Right kidney (tissue), 1 donor: ENCODE measurements around the gene ASTN1.

ENCODE experiments used
- DNase-seq: peaks from one replicate; pipeline ENCODE4 v3.0.0-alpha.2; 2016

Gene ASTN1

DNA sequence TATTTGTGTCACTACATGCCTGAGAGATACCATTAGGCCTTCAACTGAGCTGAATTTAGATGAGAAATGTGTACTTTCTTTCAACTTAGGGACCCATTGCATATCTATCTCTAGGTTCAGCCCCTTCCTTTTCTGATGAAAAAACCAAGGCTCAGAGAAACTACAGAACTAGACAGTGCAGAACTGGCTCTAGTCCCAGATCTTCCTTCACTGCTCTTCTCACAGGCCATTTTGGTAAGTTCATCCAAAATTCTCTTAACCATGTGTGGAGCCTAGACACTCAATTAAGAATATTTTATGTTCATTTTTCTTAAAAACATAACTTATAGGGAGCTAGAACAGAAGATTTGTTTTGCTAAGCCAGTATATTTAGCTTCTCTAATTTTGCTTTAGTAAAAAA, 128.9 kb downstream of the ASTN1 start:
- DNase-seq, result no peak

DNA sequence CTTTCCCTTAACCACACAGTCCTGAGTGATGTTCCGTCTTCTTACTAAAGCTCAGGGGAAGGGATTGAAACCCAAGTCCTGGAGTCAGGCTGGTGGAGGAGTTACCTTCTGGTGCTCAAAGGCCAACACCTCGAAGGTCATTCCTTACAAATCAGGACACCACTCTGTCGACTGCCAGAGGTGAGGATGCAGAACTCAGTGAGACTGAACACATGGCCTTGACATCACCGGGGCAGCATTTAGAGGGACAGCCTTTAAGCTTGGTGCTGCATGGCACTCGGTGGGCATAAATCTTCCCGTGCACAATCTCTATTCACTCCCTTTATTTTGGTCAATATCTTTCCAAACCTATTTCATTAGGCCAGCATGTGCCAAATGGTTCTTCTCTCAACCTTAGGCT, 130.9 kb downstream of the ASTN1 start:
- no peak for DNase-seq

DNA sequence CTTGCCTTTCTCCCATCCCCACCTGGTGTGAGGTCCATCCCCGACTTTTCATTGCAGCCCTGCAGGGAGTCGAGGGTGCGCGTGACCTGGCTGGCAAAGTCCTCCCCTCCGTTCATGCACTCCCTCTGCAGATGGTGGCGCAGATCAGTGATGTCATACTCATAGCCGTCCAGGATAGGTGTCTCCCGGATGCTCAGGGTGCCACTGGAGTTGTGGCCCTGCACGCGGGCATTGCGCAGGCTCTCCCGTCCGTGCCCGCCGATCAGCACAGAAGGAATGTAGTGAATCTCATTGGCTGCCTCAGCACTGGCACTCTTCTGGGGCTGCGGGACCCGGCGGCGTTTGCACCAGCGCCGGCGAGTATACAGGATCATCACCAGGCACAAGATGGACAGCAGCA, 132.1 kb downstream of the ASTN1 start:
- no peak for DNase-seq

DNA sequence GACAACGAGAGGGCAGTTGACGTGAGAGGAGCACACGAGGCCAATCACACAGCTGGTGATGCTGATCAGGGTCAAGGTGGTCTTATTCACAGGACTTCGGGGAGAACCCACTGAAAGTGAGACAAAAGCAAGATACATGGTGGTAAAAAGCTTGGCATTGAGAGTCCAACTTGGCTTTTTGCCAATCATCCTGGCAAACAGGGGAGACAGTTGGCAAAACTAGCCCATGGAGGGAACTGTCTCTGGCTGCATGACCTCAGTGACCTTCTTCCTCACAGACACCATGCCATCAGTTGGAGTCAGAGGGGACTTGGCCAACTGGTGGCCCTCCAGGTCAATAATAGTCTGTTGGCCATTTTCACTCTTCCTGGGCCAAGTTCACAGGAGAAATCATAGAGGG, 139.9 kb downstream of the ASTN1 start:
- DNase-seq, result no peak

DNA sequence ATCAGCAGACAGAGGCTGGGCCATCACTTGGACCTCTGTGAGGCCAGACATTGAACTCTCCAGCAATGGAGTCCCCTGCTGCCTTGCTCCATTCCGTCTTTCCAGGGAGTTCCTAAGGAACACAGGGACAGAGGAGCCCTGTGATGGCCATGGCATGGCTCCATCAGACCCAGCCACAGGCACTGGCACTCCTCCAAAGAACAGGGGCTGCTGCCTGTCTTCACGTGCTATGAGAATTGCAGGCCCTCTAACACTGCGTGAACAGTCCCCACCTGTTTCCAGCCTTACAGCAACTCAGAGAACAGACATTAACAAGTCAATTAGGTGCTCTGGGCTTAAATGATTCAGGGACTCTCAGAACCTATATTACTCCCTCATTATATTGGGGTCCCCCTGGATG, 140.8 kb downstream of the ASTN1 start:
- DNase-seq, result no peak

DNA sequence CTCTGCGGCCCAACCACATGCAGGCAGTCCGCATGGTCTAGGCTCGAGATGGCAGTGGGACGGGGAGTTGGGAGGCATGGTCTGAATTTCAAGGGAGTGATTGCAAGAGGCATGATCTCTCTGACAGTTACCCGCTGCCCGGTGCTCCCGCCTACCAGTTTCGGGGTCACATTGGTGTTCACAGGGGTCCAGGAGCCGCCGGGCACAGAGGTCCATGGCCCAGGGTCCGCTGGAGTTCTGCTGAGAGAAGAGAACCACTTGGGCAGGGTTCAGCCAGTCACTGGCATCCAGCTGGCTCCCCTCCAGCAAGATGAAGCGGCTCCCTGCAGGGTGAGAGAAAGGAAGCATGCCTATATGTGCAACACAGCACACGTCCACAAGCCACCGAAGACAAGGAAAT, 141.3 kb downstream of the ASTN1 start:
- DNase-seq, result no peak

DNA sequence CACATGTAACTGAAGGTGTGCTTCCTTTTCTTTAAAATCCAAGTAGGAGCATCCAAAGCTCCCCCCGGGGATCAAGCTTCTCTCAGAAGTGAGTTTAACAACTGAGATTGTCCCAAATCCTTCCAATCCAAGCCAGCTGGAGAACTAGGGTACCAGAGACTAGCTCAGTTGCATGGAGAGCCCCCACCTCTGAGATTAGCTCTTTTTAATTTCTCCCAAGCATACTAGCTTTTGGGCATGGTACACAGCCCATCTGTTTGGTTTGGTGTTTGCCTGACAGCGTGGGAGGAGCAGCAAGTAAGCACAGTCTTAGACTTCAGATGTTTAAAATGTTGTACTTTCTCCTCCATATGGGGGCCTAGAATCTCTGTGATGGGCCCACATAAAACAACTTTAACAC, 142.8 kb downstream of the ASTN1 start:
- no peak for DNase-seq

DNA sequence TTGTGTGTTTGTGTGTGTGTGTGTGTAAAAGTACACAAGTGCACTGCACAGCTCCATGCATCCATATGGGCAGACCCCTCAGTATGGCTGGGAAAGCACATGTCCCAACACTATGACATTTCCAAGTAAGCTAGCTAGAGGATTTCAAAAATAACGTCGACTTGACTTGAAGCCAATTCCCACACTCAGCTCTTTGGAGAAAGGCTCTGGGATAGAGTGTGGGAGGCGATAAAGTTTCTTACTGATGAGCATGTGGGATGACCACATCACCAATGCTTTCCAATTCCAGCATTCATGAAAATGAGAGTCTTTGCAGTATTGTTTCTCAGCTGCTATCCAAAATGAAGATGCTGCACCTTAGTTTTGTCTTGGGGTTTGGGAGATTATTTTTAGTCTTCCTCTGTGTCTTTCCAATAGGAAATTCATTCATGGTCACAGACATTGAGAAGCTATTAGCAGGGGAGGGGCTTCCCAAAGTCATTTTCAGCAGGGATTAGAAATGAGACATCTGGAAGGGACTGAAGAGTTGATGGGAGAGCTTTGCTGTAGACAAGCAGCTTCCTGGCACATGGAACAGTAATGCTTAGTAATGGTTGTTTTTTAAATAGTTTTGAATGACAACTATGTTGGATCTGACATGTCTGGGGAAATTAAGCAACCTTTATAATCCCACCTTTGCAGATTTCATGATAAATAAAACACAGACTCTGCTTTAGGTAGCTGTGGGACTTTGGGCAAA, 143.5 kb downstream of the ASTN1 start:
- no peak for DNase-seq

DNA sequence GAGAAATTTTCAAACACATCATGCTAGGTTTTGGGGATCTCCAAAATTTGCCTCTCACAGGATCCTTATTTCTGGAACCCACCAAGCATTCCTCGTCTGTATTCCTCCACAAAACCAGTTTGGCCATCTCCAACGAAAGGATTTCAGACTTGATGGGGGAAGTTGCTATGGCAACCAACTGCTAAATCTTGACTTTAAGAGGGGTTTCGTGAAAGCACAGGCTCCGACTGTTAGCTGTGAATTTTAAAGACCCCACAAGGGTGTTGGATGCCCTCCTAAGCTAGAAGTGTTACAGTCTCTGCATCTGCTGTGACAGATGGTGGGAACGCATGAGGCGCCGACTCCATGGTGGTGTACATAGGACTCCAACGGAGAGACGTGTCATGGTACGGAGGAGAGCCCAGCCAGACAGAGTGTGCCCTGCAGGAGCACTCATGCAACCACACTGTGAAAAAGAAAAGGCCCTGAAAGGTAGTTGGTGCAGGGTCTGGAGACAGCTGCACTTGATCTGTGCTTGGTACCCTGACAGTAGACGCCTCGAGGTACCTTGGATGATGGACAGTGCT, 147.1 kb downstream of the ASTN1 start:
- no peak for DNase-seq

DNA sequence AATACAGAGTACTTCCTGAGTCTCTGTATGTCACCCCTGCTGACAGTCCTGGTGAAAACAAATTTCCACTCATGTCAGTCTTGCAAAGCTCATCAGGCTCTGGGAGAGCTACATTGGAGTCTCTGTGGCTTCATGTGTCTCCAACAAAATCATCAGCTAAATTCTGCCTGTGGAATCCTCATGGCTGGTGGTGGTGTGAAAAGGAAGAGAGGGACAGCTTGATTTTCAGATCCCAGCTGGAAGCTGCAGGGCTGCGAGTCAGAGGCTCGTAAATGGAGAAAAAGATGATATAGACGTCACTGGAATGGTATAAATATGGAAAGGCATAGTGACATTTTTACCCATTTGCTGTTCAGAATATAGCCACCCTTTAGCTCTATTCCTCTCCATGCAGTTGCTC, 150.2 kb downstream of the ASTN1 start:
- DNase-seq, result no peak

DNA sequence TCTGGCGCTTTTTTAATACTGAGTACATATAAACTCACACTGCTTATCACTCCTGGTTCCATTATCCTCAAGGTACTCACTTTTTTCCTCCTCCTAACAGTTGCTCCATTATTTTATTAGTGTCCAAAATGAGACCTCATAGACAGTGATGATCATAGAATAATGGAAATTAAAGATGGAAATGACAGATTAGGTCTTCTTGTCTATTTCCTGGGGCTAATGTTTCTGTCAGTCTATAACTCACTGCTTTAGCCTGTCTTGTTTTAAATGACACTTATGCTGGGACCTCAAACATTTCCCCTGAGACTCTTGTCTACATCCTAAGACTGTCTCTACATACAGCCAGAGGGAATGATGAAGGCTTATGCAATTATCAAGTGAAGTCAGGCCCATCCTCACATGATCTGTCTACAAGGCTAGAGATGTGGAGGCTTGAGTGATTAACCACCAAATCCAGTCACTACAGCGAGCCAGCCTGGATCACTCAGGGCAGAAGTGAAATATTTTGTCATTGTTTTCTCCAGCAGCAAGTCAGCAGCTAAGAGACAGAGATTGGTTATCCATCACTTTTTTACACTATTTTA, 152.1 kb downstream of the ASTN1 start:
- no peak for DNase-seq

DNA sequence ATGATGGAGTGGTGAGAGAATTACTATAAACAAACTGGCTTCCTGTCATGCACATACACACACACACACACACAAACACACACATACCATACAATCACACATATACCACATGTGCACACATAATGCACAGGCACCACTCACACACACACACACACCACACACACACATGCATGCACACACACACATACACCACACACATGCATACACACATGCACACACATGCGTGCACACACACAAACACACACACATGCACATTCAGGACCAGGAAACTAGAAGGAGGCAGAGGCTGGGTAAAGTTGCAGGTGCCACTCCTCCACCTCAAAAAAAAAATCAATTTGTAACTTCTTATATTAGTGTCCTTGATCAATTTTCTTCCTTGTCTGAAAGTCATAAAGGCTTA, 153.0 kb downstream of the ASTN1 start:
- no peak for DNase-seq

DNA sequence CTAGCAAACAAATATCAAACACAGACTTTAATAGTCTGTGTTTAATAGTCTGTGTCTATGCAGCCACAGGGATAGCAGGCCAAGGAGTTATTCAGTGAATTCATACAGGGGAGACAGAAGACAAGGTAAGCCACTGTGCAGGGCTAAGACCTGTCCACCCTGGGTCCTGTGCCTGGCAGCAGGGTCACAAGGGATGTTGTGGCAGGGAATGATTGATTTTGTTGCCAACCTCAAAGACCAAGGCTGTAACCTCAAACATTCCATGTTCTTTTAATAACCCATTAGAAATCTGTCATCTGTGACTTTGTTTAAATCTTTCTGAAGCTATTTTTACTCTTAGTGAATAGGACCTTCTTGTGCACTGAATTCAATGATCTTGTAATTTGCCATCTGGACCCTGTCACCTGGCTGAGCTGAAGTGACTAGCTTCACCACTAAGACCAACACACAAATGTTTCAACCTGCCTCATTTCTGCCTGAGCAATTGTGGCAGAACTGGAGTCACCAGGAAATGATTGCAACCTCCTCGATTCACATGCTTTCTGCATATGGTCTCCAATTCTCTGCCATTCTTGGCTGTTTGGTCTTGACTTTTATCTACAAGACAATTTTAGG, 154.2 kb downstream of the ASTN1 start:
- DNase-seq, result no peak

DNA sequence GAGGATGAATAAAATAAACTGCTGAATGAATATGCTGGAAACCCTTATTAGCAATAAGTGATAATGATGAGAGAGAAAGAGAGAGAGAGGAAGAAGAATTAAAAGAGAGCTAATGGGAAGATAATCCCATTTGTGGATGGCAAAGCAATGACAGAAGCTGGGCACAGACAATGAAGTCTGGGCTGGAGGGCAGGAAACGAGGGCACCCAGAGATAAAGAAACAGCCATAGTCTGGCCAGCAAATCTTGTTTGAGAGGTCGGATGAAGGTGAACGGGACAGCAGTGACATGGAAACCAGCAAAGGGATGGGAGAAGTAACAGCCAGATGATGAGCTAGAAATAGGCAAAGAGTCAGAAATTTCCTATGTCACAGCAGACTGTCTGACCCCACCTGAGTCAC, 155.9 kb downstream of the ASTN1 start:
- DNase-seq, result no peak

DNA sequence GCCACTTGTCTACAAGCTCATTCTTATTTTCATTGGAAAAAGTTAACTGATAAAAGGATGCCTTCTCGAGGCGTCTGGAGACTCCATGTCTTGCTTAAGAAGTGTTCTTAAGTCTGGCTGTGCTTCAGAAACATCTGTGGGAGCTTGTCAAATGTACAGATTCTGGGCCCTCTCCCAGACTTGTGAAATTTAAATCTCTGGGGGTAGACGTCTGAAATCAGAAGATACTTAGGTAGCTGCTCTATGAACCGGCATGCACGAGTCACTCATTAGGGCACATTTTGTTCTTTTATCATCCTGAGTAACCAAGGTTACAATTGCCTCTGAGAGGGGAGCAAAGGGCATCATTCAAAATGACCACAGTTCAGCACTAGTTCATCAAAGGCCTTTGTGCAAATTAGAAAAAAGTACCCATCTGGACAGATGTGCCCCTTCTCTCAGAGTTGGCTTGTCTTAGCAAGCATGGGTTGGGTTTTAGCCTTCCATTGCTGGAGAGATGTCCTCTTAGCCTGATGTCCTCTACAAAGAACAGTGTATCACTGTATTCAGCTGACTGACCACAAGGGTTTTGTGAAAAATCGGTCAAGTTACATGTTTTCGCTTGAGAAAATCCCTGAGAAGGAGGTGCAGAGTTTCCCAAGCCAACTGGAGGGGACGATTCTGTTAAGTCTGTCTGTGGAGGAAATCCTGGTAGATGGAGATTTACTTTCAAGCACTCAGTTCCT, 156.9 kb downstream of the ASTN1 start:
- DNase-seq, result no peak

DNA sequence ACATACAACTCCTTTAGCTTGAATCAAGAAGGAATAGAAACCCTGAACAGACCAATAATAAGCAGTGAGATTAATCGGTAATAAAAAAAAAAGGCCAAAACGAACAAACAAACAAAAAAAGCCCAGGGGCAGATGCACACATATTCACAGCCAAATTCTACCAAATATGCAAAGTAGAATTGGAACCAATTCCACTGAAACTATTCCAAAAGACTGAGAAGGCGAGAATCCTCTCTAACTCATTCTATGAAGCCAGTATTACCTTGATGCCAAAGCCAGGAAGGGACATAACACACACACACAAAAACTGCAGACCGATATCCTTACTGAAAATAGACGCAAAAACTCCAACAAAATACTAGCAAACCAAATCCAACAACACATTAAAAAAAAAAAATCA, 161.6 kb downstream of the ASTN1 start:
- no peak for DNase-seq

DNA sequence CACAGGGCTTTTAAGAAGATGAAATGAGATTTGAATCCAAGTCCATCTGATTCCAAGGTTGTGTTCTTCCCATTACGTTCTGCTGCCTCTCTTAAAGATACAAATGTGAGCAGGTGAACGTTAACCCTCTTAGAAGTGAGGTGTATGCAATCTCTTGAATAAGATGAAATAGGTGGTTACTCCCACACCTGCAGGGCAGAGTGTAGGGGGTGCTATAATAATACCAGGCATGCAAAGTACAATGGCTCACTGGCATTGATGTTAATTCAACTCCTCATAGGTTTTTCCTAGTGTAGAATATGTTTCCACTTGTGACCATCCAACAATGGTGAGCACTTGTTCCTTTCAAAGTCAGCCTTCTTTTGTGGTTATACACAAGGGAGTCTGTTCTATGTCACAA, 163.0 kb downstream of the ASTN1 start:
- DNase-seq, result no peak

DNA sequence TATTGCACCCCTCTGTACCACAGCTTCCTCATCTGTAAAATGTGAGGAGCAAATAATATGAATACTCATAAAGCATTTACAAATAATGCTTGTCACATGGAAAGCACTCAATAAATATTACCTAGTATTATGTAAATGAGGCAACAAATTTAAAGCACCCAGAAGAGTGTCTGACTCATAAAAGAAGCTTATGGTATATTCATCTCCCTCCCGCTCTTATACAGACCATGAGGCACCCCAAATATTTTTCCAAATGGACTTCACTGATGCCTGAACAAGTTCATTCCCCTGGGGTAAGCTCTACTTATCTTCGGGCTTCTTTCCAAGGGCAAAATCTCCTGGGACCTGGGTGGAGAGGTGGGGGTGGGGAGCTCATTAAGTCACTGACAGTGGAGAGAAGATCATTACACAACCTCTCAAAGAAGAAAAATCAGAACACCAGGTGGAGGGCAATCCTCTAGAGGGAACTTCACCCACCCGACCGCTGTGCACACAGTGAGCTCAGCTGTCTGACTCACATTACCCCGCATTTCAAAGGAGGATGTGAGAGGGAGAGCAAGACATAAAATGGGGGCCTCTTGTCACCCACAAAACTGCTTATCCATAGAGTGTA, 166.2 kb downstream of the ASTN1 start:
- no peak for DNase-seq

DNA sequence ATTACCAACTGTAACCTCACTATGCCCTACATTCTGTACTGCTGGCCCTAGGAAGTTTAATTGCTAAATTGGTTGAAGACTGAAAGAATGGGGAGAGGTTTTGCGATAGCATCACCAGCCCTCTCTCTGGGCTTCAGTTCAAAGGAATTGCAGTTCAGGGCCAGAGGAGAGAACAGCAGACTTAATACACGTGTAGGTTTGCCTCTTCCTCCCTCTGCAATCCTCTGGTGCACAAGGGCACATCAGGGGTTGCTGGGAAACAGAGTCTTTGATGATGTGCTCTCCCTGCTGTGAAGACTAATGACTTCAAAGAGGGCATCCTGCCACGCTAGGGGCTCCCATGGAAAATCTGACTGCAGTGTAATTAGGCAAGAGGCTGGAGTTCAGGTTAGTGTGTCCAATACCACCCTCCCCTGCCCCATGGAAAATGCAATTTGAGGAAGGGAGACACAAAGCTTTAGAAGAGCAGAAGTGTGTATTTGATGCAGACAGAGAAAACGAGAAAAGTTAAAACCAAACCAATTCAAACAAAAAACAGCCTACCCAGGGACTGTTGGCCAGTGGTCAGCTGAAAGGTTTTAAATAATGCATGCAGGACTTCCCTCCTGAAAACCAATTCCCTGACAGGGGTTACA, 167.9 kb downstream of the ASTN1 start:
- DNase-seq, result peak; percentile 18

DNA sequence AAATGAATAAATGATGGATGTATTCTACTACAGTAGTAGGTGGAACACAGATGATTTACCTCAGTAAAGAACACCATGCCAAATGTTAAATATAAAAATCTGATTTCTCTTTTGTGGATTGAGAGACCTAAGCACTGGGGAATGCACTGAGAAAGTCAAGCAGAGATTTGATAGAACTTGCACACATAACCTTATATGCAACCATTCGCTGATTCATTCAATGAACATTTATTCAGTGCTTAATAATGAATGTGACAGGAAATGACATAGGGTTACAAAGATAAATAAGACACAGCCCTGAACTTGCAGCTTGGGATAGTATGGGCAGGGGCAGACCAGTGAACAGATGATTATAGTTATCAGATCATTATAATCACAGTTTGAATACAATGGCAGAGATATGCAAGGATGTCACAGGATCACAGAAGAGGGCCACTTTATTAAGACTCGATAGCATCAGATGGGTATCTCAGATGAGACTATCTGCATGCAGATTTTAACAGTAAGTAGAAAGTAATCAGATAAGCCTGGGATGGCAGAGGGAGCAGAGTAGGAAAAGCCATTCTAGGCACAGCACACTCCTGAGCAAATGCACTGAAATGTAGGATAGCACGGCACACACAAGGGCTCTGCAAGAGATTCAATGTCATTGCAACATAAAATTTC, 169.4 kb downstream of the ASTN1 start:
- DNase-seq, result no peak

DNA sequence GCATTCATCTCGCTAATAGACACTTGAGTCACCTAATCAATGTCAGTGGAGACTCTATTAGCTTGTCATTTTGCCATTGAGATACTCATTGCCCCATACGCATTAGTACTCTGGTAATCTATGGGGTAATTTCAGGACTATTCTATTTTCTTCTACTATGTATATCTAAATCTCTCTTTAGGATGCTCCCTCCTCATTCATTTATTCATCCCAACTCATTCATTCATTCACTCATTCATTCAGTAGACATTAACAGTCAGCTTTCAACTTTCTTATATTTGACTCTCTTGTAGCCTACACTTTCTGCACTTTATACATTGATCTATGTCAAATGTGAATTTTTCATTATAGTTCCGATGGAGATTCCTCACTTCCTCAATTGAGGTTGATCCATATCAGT, 170.9 kb downstream of the ASTN1 start:
- DNase-seq, result no peak

DNA sequence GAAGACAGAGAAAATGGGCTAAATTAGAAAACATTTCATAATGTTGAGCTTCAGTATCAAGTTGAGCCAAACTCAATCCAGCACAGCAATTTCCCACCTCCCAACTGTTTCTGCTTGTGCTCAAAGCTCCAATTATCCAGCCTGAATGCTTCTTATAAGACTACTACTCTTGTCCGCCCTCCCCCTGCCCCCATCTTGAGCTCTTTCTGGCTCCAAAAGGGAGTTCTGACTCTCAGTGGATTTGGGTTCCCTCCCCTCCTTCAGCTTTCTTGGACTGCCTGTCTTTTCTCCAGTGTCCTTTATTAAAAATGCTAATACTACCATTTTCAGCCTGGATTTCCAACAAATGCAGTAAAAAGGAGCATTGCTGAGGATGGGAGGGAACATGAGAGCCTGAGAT, 174.8 kb downstream of the ASTN1 start:
- DNase-seq, result no peak
